ENCODE measurements around the gene IKZF2.
"Not testable (repeated sequence)": the region's sequence is repeated elsewhere in the genome, so short reads cannot be mapped to it uniquely, and the experiment has no call there.

IKZF2 gene

GRCh38 chr2:213034585-213034984 is 116.8 kb downstream of the IKZF2 start:
- Histone ChIP-seq H3K4me1 (ENCODE audit: control insufficient read depth, insufficient read depth, low read length) (no peaks in the 10 kb centered on the region), H3K4me3 (ENCODE audit: low read depth, low read length) (no peak overlapping the region), H3K27ac (ENCODE audit: low read depth, low read length) (no peak overlapping the region), H3K36me3 (ENCODE audit: control insufficient read depth, insufficient read depth, low read length) (no peaks in the 10 kb centered on the region), H3K9ac (ENCODE audit: low read length) (no peak overlapping the region), H3K27me3 (ENCODE audit: control insufficient read depth, insufficient read depth, low read length) (no peaks in the 10 kb centered on the region), H3K9me3 (ENCODE audit: control insufficient read depth, insufficient read depth, low read depth, low read length) (no peaks in the 10 kb centered on the region)

GRCh38 chr2:213032607-213033006 is 118.8 kb downstream of the IKZF2 start:
- no peaks in the 10 kb centered on the region for H3K36me3 ChIP-seq (ENCODE audit: control insufficient read depth, insufficient read depth, low read length)
- H3K4me1 ChIP-seq (ENCODE audit: control insufficient read depth, insufficient read depth, low read length), result no peaks in the 10 kb centered on the region
- no peak overlapping the region for H3K27ac ChIP-seq (ENCODE audit: low read depth, low read length)
- no peak overlapping the region for H3K9ac ChIP-seq (ENCODE audit: low read length)
- no peaks in the 10 kb centered on the region for H3K9me3 ChIP-seq (ENCODE audit: control insufficient read depth, insufficient read depth, low read depth, low read length)
- no peaks in the 10 kb centered on the region for H3K27me3 ChIP-seq (ENCODE audit: control insufficient read depth, insufficient read depth, low read length)
- no peak overlapping the region for H3K4me3 ChIP-seq (ENCODE audit: low read depth, low read length)

DNA sequence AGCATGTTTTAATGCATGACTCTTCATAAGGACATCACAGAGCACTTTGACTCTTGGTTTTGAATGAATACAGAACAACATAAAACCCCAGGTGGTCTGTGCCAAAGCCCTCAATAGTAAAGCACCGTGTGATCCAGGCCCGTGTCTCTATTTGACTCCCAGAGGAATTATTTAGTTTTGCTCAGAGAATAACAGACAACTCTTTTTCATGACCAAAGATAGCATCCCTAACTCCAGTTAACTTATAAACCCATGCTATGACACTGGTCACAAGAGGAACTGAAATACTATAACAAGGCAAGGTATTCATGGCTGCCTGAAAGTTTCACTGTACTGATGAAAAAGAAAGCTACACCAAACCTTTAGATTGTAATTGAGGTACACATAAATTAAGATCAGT is 128.4 kb downstream of the IKZF2 start:
- H3K9me3 ChIP-seq (ENCODE audit: control insufficient read depth, insufficient read depth, low read depth, low read length), result no peaks in the 10 kb centered on the region
- no peaks in the 10 kb centered on the region for H3K36me3 ChIP-seq (ENCODE audit: control insufficient read depth, insufficient read depth, low read length)
- H3K27ac ChIP-seq (ENCODE audit: low read depth, low read length), result no peak overlapping the region
- H3K4me3 ChIP-seq (ENCODE audit: low read depth, low read length), result no peak overlapping the region
- no peaks in the 10 kb centered on the region for H3K4me1 ChIP-seq (ENCODE audit: control insufficient read depth, insufficient read depth, low read length)
- H3K9ac ChIP-seq (ENCODE audit: low read length), result no peak overlapping the region
- H3K27me3 ChIP-seq (ENCODE audit: control insufficient read depth, insufficient read depth, low read length), result no peaks in the 10 kb centered on the region

- Histone ChIP-seq H3K36me3 (ENCODE audit: control insufficient read depth, insufficient read depth, low read length) (no peaks in the 10 kb centered on the region), H3K4me3 (ENCODE audit: low read depth, low read length) (no peak overlapping the region), H3K27ac (ENCODE audit: low read depth, low read length) (no peak overlapping the region), H3K9ac (ENCODE audit: low read length) (no peak overlapping the region), H3K9me3 (ENCODE audit: control insufficient read depth, insufficient read depth, low read depth, low read length) (no peaks in the 10 kb centered on the region), H3K4me1 (ENCODE audit: control insufficient read depth, insufficient read depth, low read length) (no peaks in the 10 kb centered on the region), H3K27me3 (ENCODE audit: control insufficient read depth, insufficient read depth, low read length) (no peaks in the 10 kb centered on the region)
Observed at GRCh38 chr2:213021971-213022899, 129.2 kb downstream of the IKZF2 start.

DNA sequence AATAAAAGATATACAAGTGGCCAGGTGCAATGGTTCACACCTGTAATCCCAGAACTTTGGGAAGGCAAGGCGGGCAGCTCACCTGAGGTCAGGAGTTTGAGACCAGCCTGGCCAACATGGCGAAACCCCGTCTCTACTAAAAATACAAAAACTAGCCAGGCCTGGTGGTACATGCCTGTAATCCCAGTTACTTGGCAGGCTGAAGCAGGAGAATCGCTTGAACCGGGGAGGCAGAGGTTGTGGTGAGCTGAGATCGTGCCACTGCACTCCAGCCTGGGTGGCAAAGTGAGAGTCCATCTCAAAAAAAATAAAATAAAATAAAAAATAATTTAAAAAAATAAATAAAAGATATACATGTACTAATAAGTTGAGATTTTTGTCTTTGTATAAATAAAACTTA is 130.5 kb downstream of the IKZF2 start:
- H3K27ac ChIP-seq (ENCODE audit: low read depth, low read length); H3K9me3 ChIP-seq (ENCODE audit: control insufficient read depth, insufficient read depth, low read depth, low read length); H3K36me3 ChIP-seq (ENCODE audit: control insufficient read depth, insufficient read depth, low read length); H3K27me3 ChIP-seq (ENCODE audit: control insufficient read depth, insufficient read depth, low read length); H3K4me3 ChIP-seq (ENCODE audit: low read depth, low read length); H3K9ac ChIP-seq (ENCODE audit: low read length); H3K4me1 ChIP-seq (ENCODE audit: control insufficient read depth, insufficient read depth, low read length): not testable (repeated sequence)

DNA sequence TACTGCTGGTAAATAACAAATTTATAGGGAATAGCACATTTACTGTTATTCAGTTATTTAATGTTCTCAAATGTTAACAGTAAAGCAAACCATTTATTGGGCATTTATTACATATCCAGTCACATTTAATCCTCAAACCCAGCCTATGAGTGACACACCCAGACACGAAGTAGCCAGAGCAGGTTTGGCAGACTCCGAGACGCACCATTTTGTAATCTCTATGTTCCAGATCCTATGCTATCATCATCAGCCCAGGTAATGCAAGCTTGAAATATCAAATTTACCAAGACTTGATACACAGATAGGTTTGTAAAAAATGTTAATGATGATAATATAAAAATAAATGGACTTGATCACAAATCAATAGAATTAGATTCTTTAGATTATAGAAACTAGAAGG is 131.1 kb downstream of the IKZF2 start:
- no peak overlapping the region for H3K9ac ChIP-seq (ENCODE audit: low read length)
- H3K36me3 ChIP-seq (ENCODE audit: control insufficient read depth, insufficient read depth, low read length), result no peaks in the 10 kb centered on the region
- H3K4me1 ChIP-seq (ENCODE audit: control insufficient read depth, insufficient read depth, low read length), result no peaks in the 10 kb centered on the region
- H3K27me3 ChIP-seq (ENCODE audit: control insufficient read depth, insufficient read depth, low read length), result no peaks in the 10 kb centered on the region
- no peak overlapping the region for H3K27ac ChIP-seq (ENCODE audit: low read depth, low read length)
- no peaks in the 10 kb centered on the region for H3K9me3 ChIP-seq (ENCODE audit: control insufficient read depth, insufficient read depth, low read depth, low read length)
- no peak overlapping the region for H3K4me3 ChIP-seq (ENCODE audit: low read depth, low read length)

GRCh38 chr2:213019368-213019767 is 132.0 kb downstream of the IKZF2 start:
- H3K9me3 ChIP-seq (ENCODE audit: control insufficient read depth, insufficient read depth, low read depth, low read length), result no peaks in the 10 kb centered on the region
- no peak overlapping the region for H3K4me3 ChIP-seq (ENCODE audit: low read depth, low read length)
- no peaks in the 10 kb centered on the region for H3K36me3 ChIP-seq (ENCODE audit: control insufficient read depth, insufficient read depth, low read length)
- no peak overlapping the region for H3K9ac ChIP-seq (ENCODE audit: low read length)
- no peaks in the 10 kb centered on the region for H3K27me3 ChIP-seq (ENCODE audit: control insufficient read depth, insufficient read depth, low read length)
- H3K4me1 ChIP-seq (ENCODE audit: control insufficient read depth, insufficient read depth, low read length), result no peaks in the 10 kb centered on the region
- H3K27ac ChIP-seq (ENCODE audit: low read depth, low read length), result no peak overlapping the region

GRCh38 chr2:213018340-213018901 is 133.0 kb downstream of the IKZF2 start:
- Histone ChIP-seq H3K9ac (ENCODE audit: low read length) (no peak overlapping the region), H3K27me3 (ENCODE audit: control insufficient read depth, insufficient read depth, low read length) (no peaks in the 10 kb centered on the region), H3K9me3 (ENCODE audit: control insufficient read depth, insufficient read depth, low read depth, low read length) (no peaks in the 10 kb centered on the region), H3K36me3 (ENCODE audit: control insufficient read depth, insufficient read depth, low read length) (no peaks in the 10 kb centered on the region), H3K4me1 (ENCODE audit: control insufficient read depth, insufficient read depth, low read length) (no peaks in the 10 kb centered on the region), H3K4me3 (ENCODE audit: low read depth, low read length) (no peak overlapping the region), H3K27ac (ENCODE audit: low read depth, low read length) (no peak overlapping the region)

GRCh38 chr2:213017404-213017803 is 134.0 kb downstream of the IKZF2 start:
- H3K9ac ChIP-seq (ENCODE audit: low read length), result no peak overlapping the region

GRCh38 chr2:213016984-213017351 is 134.4 kb downstream of the IKZF2 start:
- Histone ChIP-seq H3K36me3 (ENCODE audit: control insufficient read depth, insufficient read depth, low read length) (no peaks in the 10 kb centered on the region), H3K4me3 (ENCODE audit: low read depth, low read length) (no peak overlapping the region), H3K4me1 (ENCODE audit: control insufficient read depth, insufficient read depth, low read length) (no peaks in the 10 kb centered on the region), H3K27ac (ENCODE audit: low read depth, low read length) (no peak overlapping the region), H3K9me3 (ENCODE audit: control insufficient read depth, insufficient read depth, low read depth, low read length) (no peaks in the 10 kb centered on the region), H3K27me3 (ENCODE audit: control insufficient read depth, insufficient read depth, low read length) (no peaks in the 10 kb centered on the region), H3K9ac (ENCODE audit: low read length) (no peak overlapping the region)

More at GRCh38 chr2:213017404-213017803, 134.0 kb downstream of the IKZF2 start:
- no peaks in the 10 kb centered on the region for H3K4me1 ChIP-seq (ENCODE audit: control insufficient read depth, insufficient read depth, low read length)
- H3K27ac ChIP-seq (ENCODE audit: low read depth, low read length), result no peak overlapping the region
- no peaks in the 10 kb centered on the region for H3K9me3 ChIP-seq (ENCODE audit: control insufficient read depth, insufficient read depth, low read depth, low read length)
- H3K27me3 ChIP-seq (ENCODE audit: control insufficient read depth, insufficient read depth, low read length), result no peaks in the 10 kb centered on the region
- no peaks in the 10 kb centered on the region for H3K36me3 ChIP-seq (ENCODE audit: control insufficient read depth, insufficient read depth, low read length)
- H3K4me3 ChIP-seq (ENCODE audit: low read depth, low read length), result no peak overlapping the region

GRCh38 chr2:213016166-213016983 is 135.0 kb downstream of the IKZF2 start:
- H3K36me3 ChIP-seq (ENCODE audit: control insufficient read depth, insufficient read depth, low read length), result no peaks in the 10 kb centered on the region
- H3K27me3 ChIP-seq (ENCODE audit: control insufficient read depth, insufficient read depth, low read length), result no peaks in the 10 kb centered on the region
- H3K9me3 ChIP-seq (ENCODE audit: control insufficient read depth, insufficient read depth, low read depth, low read length), result no peaks in the 10 kb centered on the region
- H3K9ac ChIP-seq (ENCODE audit: low read length), result no peak overlapping the region
- H3K27ac ChIP-seq (ENCODE audit: low read depth, low read length), result no peak overlapping the region
- no peaks in the 10 kb centered on the region for H3K4me1 ChIP-seq (ENCODE audit: control insufficient read depth, insufficient read depth, low read length)
- H3K4me3 ChIP-seq (ENCODE audit: low read depth, low read length), result no peak overlapping the region
